B cell (primary cell): ENCODE data around the gene PTEN.

Experiments
- EZH2 ChIP-seq: IDR thresholded peaks from 2 replicates; pipeline ENCODE4 v1.6.1; 2012; ENCODE audit warnings: borderline replicate concordance, low read depth, mild to moderate bottlenecking, moderate library complexity, low read length; ENCODE audit not compliant: insufficient read depth, poor library complexity, severe bottlenecking
- TF ChIP-seq, protein P1 (sequence below): fragments of 200-600 bp; IDR thresholded peaks from one replicate; pipeline ENCODE4 v1.8.0; 2022; ENCODE audit warnings: antibody characterized with exemption, mild to moderate bottlenecking

DNA sequence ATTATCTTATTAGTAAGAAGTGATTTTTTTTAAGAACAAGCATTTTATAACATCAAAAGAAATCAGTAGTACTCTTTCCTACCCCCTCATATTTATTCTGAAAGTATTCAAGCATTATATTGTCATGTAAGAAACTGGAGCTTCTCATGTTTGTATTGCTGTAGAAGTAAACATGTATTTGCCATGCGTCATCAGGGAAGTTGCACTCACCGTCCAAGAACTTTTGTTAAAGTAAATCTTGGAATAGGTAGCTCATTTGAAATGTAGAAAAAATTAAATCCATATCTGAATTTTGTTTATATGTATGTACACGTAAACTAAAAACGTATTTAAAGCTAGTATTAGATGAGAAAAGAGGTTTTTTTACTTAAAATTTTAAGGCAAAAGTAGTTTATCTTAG lies 96.8 kb downstream of the PTEN start:
- TF ChIP-seq, protein P1, sequence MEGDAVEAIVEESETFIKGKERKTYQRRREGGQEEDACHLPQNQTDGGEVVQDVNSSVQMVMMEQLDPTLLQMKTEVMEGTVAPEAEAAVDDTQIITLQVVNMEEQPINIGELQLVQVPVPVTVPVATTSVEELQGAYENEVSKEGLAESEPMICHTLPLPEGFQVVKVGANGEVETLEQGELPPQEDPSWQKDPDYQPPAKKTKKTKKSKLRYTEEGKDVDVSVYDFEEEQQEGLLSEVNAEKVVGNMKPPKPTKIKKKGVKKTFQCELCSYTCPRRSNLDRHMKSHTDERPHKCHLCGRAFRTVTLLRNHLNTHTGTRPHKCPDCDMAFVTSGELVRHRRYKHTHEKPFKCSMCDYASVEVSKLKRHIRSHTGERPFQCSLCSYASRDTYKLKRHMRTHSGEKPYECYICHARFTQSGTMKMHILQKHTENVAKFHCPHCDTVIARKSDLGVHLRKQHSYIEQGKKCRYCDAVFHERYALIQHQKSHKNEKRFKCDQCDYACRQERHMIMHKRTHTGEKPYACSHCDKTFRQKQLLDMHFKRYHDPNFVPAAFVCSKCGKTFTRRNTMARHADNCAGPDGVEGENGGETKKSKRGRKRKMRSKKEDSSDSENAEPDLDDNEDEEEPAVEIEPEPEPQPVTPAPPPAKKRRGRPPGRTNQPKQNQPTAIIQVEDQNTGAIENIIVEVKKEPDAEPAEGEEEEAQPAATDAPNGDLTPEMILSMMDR: no peak
- TF ChIP-seq EZH2: no peak
